NOMO-1 (cell line): ENCODE measurements around the gene C2orf78.

Experiments used
- DNase-seq, 2 experiments: peaks; one replicate each; lab custom pipeline; 2025; ENCODE audit not compliant: unreplicated experiment in 2 of 2; lab: John Stamatoyannopoulos, UW

C2orf78 gene

GRCh38 chr2:73837847-73838585, 54.0 kb downstream of the C2orf78 start:
- peak; percentile 10 to 68 for DNase-seq

- no peak for DNase-seq
These were observed 55.0 kb downstream of the C2orf78 start for GRCh38 chr2:73838889-73839534.

- DNase-seq: no peak
These were observed 55.8 kb downstream of the C2orf78 start for GRCh38 chr2:73839653-73840411.

- DNase-seq: no peak
These were observed 58.1 kb downstream of the C2orf78 start for GRCh38 chr2:73841912-73842738.

GRCh38 chr2:73842739-73843019, 58.7 kb downstream of the C2orf78 start:
- DNase-seq: no peak

- no peak for DNase-seq
These were observed 60.1 kb downstream of the C2orf78 start for GRCh38 chr2:73844087-73844486.

- no peak for DNase-seq
These were observed 66.0 kb downstream of the C2orf78 start for GRCh38 chr2:73850009-73850408.

GRCh38 chr2:73851274-73851673, 67.3 kb downstream of the C2orf78 start:
- DNase-seq: no peak

- DNase-seq: no peak
These were observed 68.0 kb downstream of the C2orf78 start for GRCh38 chr2:73852020-73852419.

- no peak for DNase-seq
These were observed 71.5 kb downstream of the C2orf78 start for GRCh38 chr2:73855526-73855925.

- no peak for DNase-seq
These were observed 72.2 kb downstream of the C2orf78 start for GRCh38 chr2:73856214-73856613.

- no peak for DNase-seq
These were observed 76.0 kb downstream of the C2orf78 start for GRCh38 chr2:73859721-73860586.

- no peak for DNase-seq
These were observed 79.0 kb downstream of the C2orf78 start for GRCh38 chr2:73862987-73863386.
